ENCODE measurements around the gene B3GAT1.
"Not testable (repeated sequence)": the region's sequence is repeated elsewhere in the genome, so short reads cannot be mapped to it uniquely, and the experiment has no call there.

The B3GAT1 gene

GRCh38 chr11:134349802-134350355 is 62.2 kb downstream of the B3GAT1 start:
- DNase-seq: no peak

- no peak for DNase-seq
Observed at GRCh38 chr11:134349109-134349801, 62.8 kb downstream of the B3GAT1 start.

GRCh38 chr11:134347441-134347840 is 64.6 kb downstream of the B3GAT1 start:
- no peak for DNase-seq

GRCh38 chr11:134346976-134347350 is 65.1 kb downstream of the B3GAT1 start:
- DNase-seq: no peak

GRCh38 chr11:134346101-134346975 is 65.7 kb downstream of the B3GAT1 start:
- no peak for DNase-seq

- no peak for DNase-seq
Observed at GRCh38 chr11:134345237-134345550, 66.8 kb downstream of the B3GAT1 start.

GRCh38 chr11:134344497-134345236 is 67.4 kb downstream of the B3GAT1 start:
- not testable (repeated sequence) for DNase-seq

GRCh38 chr11:134343646-134344045 is 68.4 kb downstream of the B3GAT1 start:
- no peak for DNase-seq

GRCh38 chr11:134342572-134343340 is 69.3 kb downstream of the B3GAT1 start:
- no peak for DNase-seq

GRCh38 chr11:134341805-134342571 is 70.1 kb downstream of the B3GAT1 start:
- no peak for DNase-seq

- no peak for DNase-seq
Observed at GRCh38 chr11:134340354-134340964, 71.6 kb downstream of the B3GAT1 start.

- no peak for DNase-seq
Observed at GRCh38 chr11:134339756-134340155, 72.3 kb downstream of the B3GAT1 start.

GRCh38 chr11:134338654-134339053 is 73.4 kb downstream of the B3GAT1 start:
- no peak for DNase-seq

- DNase-seq: no peak
Observed at GRCh38 chr11:134338068-134338467, 74.0 kb downstream of the B3GAT1 start.

- DNase-seq: no peak
Observed at GRCh38 chr11:134337051-134337450, 75.0 kb downstream of the B3GAT1 start.

- no peak for DNase-seq
Observed at GRCh38 chr11:134334796-134335571, 77.1 kb downstream of the B3GAT1 start.

- DNase-seq: no peak
Observed at GRCh38 chr11:134333946-134334345, 78.1 kb downstream of the B3GAT1 start.

GRCh38 chr11:134333312-134333711 is 78.7 kb downstream of the B3GAT1 start:
- DNase-seq: no peak

GRCh38 chr11:134332782-134333181 is 79.3 kb downstream of the B3GAT1 start:
- DNase-seq: no peak

- DNase-seq: no peak
Observed at GRCh38 chr11:134332189-134332631, 79.8 kb downstream of the B3GAT1 start.

All from NCI-H446 treated with DMSO at 0.1 percent for 48 hours (cell line).